Lower leg skin (tissue), 4 donors: ENCODE results near the gene TMEM59. TPM values are rescaled to one million over a fixed set of nuclear protein-coding genes. Genes with fewer than 3 reads are reported as not detected.

ENCODE experiments used
- DNase-seq, 2 donors: peaks; one replicate each; pipeline ENCODE4 v3.0.0-alpha.2; 2019; ENCODE audit warnings: low spot score in 2 of 2
- H3K4me3 ChIP-seq: fragments of 200-600 bp; sonication (generic); 2 replicates; pipeline ENCODE4 v1.5.1; 2017; ENCODE audit warnings: mild to moderate bottlenecking, low read depth; ENCODE audit not compliant: poor library complexity, severe bottlenecking
- POLR2A ChIP-seq, 2 donors: fragments of 450-650 bp; IDR thresholded peaks; one replicate each; pipeline ENCODE4 v1.6.1; 2016 to 2017; ENCODE audit warnings: antibody characterized with exemption in 2 of 2, mild to moderate bottlenecking in 1 of 2, moderate library complexity in 1 of 2
- WGBS, 2 donors: methylation state at CpG; one replicate each; pipeline ENCODE4 v1.1.5; 2018; 5-methylcytosine and 5-hydroxymethylcytosine counted together
- intact Hi-C: fragments of 100-400 bp; cut with DNase I; formaldehyde crosslinking; loops from one replicate; pipeline ENCODE4 v1.15.0; 2023; ENCODE audit warnings: low total_unique reads
- total RNA-seq, 4 donors: library from RNA; depleted of rRNA; stranded (reverse); fragments of >200 nt; gene quantifications; one replicate each; pipeline ENCODE4 v1.1.0, GENCODE V29; 2016
- TF ChIP-seq, protein P1 (sequence below), 3 donors: fragments of 450-650 bp; IDR thresholded peaks; one replicate each; pipeline ENCODE4 v1.5.1; 2016; ENCODE audit warnings: antibody characterized with exemption in 3 of 3, mild to moderate bottlenecking in 3 of 3, moderate library complexity in 2 of 3

TMEM59 gene
- total RNA-seq, 4 donors from 2014 or later = 197 to 355 (median 320) TPM

- TF ChIP-seq, protein P1, sequence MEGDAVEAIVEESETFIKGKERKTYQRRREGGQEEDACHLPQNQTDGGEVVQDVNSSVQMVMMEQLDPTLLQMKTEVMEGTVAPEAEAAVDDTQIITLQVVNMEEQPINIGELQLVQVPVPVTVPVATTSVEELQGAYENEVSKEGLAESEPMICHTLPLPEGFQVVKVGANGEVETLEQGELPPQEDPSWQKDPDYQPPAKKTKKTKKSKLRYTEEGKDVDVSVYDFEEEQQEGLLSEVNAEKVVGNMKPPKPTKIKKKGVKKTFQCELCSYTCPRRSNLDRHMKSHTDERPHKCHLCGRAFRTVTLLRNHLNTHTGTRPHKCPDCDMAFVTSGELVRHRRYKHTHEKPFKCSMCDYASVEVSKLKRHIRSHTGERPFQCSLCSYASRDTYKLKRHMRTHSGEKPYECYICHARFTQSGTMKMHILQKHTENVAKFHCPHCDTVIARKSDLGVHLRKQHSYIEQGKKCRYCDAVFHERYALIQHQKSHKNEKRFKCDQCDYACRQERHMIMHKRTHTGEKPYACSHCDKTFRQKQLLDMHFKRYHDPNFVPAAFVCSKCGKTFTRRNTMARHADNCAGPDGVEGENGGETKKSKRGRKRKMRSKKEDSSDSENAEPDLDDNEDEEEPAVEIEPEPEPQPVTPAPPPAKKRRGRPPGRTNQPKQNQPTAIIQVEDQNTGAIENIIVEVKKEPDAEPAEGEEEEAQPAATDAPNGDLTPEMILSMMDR (IDR thresholded peaks at IDR 0.05) = no peak
- no peak for TF ChIP-seq POLR2A (IDR thresholded peaks at IDR 0.05)
- WGBS, 2 donors = 41 to 43% methylated on average over 4 to 5 of the region's 6 CpGs
- intact Hi-C loops = no loop called here
- no peak for DNase-seq
- H3K4me3 ChIP-seq = no peak within 1 kb of the TSS
These were observed 35.0 kb downstream of the TMEM59 start, which contains the start of gene LDLRAD1 for GRCh38 chr1:54017979-54018378. Gene LDLRAD1, minus strand, starts transcription at chr1:54018186. Its CDS starts 74 bp downstream, at chr1:54018112.

DNA sequence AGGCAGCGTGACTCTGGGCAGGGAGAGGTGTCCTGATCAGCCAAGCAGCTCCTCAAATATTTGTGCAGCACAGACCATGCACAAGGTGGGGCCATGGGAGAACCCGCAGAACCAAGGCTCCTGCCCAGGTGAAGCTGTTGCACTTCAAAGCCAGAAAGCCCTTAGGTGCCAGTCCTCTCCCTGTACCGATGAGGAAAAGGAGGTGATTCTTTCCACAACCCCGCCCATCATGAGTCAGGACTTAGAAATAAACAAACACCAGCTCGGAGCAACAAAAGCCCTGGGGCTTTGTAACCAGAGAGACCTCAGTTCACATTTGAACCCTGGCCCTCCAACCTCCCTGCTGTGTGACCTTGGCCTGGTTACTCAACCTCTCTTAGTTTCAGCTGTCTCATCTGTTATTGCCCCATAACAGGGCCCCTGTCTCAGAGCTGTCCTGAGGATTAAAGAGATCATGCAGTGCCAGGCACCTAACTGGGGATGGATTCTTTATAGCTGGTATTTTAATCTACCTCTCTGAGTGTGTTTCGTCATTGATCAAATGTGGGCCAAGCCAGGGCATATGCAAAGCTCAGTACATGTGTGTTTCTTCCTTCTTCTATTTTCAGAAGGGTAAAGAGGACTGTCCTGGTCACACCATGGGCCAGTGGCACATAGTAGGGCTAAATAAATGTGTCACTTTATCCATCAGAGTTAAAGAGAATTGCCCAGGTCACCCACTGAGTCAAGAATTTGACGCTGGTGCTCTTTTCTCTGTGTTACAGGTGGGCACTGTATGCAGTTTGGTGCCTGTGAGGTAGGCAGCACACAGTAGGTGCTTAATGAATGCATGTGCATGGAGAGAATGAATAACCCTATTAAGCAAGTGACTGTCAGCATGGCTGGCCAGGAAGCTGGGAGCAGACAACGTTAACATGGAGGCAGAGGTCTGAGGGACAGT is 36.4 kb downstream of the TMEM59 start:
- 49 to 55% methylated on average over 8 of the region's 8 CpGs for WGBS, 2 donors
- DNase-seq = peak in 1 of 2 donors; percentile 68
- H3K4me3 ChIP-seq = no peak overlapping the region
- intact Hi-C loops = no loop called here
- TF ChIP-seq, protein P1 (IDR thresholded peaks at IDR 0.05) = no peak
- no peak for TF ChIP-seq POLR2A (IDR thresholded peaks at IDR 0.05)

- TF ChIP-seq POLR2A (IDR thresholded peaks at IDR 0.05) = no peak
- TF ChIP-seq, protein P1 (IDR thresholded peaks at IDR 0.05) = no peak
- intact Hi-C loops = no loop called here
- DNase-seq = no peak
- no peak overlapping the region for H3K4me3 ChIP-seq
- 46 to 56% methylated on average over 13 to 16 of the region's 17 CpGs for whole genome bisulfite sequencing, 2 donors
These were observed 38.9 kb downstream of the TMEM59 start for GRCh38 chr1:54014009-54014629.

DNA sequence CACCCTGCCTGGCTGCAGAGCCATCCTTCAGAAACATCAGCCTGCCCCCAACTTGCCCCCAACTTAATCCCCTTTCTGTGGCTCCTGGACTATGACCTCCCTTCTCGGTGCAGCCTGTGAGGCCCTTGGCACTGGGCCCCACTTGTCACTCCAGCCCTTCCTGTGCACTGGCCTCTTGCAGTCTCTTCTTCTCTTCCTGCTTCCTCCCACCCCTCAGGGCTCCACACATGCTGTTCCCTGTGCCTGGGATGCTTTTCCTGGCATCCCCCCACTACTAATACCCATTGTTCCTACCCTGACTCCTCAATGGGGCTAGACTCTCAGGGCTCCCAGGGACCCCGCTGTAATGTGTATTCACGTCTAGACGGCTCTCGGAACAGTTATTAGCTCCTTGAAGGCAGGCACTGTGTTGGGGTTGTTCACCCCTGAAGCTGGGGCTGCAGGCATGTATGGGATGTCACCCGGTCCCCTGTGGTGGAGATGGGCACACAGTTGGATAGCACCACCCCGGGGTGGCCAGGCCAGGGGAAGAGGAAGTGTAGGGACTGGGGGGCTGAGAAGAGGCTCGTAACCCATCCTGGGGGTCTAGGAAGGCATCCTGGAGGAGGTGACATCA is 39.5 kb downstream of the TMEM59 start:
- TF ChIP-seq, protein P1 (IDR thresholded peaks at IDR 0.05) = no peak
- TF ChIP-seq POLR2A (IDR thresholded peaks at IDR 0.05) = no peak
- H3K4me3 ChIP-seq = no peak overlapping the region
- intact Hi-C loops = no loop called here
- WGBS, 2 donors = 85 to 89% methylated on average over 8 of the region's 8 CpGs
- no peak for DNase-seq

DNA sequence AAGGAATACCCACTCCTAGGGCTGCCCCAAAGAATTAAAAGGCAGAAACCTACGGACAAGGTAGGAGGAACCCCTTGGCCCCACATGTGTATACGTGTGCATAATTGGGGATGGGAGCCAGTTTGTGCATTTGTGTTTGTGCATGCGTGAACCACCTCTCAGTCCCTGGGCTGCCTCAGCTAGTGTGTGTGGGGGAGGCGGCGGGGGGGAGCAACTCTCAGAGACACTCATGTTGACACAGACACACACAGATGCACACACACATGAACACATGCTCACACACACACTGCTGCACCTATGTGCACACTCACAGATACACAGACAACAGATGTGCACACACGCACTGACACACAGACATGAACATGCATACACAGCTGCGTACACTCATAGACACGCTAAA is 40.1 kb downstream of the TMEM59 start:
- 80 to 90% methylated on average over 7 to 8 of the region's 8 CpGs for WGBS, 2 donors
- no peak for DNase-seq

More for the DNA sequence above, 40.1 kb downstream of the TMEM59 start:
- no peak overlapping the region for H3K4me3 ChIP-seq
- TF ChIP-seq, protein P1 (IDR thresholded peaks at IDR 0.05) = no peak
- no peak for TF ChIP-seq POLR2A (IDR thresholded peaks at IDR 0.05)
- intact Hi-C loops = no loop called here
